D721Med (cell line): ENCODE results near the gene ANKRD22.

Experiments used
- DNase-seq: peaks from one replicate; pipeline ENCODE4 v3.0.0; 2011; ENCODE audit warnings: low spot score; ENCODE audit not compliant: insufficient read length
- FAIRE-seq: peaks from 2 replicates; lab custom pipeline; 2011; peaks lifted over from hg19 to GRCh38; lab: Jason Lieb, UNC
- TF ChIP-seq, protein P1 (sequence below): IDR thresholded peaks from 2 replicates; pipeline ENCODE4 v1.5.1; 2012; ENCODE audit warnings: mild to moderate bottlenecking, control low read depth; ENCODE audit not compliant: insufficient read depth; ENCODE audit errors: missing control alignments

ANKRD22 gene

DNA sequence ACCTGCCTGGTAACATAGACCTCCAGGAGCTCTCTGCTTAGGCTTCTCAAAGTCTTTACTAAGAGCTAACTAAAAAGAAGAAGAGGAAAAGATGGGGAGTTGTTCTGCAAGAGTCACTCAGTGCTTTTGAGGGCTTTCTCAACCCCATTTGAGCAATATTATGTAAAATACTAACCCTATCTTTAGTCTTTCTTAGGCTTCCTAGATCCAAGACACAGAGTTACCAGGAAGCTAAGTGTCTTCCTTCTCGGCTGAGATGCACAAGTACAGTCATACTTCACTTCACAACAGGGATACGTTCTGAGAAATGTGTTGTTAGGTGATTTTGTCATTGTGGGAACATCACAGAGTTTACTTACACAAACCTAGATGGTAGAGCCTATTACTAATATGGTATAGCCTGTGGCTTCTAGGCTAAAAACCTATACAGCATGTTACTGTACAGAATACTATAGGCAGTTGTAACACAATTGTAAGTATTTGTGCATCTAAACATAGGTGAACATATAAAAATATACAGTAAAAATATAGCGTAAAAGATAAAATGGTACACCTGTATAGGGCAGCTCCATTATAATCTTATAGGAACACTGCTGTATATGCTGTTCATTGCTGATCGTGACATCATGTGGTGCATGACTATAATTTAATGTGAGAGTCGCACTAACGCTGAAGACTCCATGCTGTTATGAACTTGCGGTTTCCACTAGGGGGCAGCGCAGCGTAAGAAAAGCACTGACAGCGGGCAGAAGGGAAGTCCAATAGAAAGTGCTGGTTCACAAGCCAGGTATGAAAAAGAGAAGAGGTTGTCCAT, 16.3 kb downstream of the ANKRD22 start:
- FAIRE-seq (peak; percentile 70), DNase-seq (no peak)
- TF ChIP-seq, protein P1, sequence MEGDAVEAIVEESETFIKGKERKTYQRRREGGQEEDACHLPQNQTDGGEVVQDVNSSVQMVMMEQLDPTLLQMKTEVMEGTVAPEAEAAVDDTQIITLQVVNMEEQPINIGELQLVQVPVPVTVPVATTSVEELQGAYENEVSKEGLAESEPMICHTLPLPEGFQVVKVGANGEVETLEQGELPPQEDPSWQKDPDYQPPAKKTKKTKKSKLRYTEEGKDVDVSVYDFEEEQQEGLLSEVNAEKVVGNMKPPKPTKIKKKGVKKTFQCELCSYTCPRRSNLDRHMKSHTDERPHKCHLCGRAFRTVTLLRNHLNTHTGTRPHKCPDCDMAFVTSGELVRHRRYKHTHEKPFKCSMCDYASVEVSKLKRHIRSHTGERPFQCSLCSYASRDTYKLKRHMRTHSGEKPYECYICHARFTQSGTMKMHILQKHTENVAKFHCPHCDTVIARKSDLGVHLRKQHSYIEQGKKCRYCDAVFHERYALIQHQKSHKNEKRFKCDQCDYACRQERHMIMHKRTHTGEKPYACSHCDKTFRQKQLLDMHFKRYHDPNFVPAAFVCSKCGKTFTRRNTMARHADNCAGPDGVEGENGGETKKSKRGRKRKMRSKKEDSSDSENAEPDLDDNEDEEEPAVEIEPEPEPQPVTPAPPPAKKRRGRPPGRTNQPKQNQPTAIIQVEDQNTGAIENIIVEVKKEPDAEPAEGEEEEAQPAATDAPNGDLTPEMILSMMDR = peak; percentile 99

DNA sequence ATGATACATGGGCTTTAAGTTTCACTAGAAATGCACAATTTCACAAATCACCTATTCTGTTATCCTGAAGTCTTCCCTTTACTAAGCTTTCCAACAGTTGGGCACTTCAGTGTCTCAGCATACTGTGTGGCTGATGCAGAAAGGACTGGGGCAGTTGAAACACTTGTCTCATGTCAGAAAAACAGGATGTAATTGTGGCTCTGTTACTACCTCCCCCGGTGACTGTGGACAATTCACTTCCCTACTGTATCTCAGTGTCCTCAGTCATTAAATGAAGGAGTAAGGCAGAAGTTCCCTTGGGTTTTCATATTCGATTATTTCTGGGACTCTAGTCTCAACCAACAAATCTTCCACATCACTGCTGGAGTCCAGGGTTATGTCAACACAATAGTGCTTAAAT, 17.9 kb downstream of the ANKRD22 start:
- TF ChIP-seq, protein P1 = no peak
- FAIRE-seq = no peak
- no peak for DNase-seq

DNA sequence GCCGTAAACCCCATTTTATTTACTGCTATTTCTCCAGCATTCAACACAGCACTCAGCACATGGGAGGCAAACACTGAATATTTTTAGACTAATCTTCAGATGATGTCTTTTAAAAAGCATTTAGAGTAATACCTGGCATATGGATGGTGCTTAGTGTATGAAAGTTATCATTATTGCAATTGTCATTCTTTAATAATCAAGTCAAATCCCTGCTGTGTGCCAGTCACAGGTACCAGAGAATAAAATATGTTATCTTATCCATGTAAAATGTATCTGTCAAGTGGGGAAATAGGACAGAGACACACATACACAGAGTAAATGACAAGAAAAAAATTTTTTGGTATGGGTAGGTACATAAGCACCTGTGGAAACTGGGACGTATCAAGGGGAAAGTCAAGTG, 18.5 kb downstream of the ANKRD22 start:
- DNase-seq (no peak), FAIRE-seq (no peak)
- TF ChIP-seq, protein P1 = no peak

DNA sequence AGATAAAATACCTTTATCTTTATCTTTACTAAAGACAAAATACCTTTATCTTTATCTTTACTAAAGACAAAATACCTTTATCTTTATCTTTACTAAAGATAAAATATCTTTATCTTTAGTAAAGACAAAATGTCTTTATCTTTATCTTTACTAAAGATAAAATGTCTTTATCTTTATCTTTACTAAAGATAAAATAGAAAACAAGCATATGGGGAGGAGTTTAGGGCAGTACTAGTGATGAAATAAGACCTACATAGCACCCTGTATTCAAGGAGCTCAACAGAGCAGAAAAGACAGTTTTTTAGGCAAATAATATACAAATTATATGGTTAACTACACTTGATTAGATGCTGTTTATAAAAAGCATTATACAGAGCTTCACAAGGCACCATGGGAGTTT, 19.3 kb downstream of the ANKRD22 start:
- no peak for DNase-seq

DNA sequence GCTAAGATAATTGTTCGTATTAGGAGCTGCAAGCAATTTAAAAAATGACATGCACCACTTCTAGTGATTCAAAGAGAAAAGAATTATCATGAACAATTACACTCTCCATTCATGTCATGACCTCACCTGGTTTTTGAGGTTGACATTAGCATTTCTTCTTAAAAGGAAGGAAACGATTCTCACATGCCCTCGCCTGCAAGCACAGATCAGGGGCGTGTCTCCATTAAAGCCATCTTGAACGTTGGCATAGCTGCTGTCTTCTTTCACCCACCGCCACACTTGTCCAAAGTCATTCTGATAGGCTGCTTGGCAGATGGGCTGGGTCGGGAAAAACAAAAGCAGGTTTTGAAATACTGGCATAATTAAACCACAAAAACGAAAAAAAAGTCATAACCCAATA, 19.9 kb downstream of the ANKRD22 start:
- TF ChIP-seq, protein P1 = no peak
- FAIRE-seq (no peak), DNase-seq (no peak)

More for the DNA sequence above, 19.3 kb downstream of the ANKRD22 start:
- FAIRE-seq = no peak
- TF ChIP-seq, protein P1 = no peak

DNA sequence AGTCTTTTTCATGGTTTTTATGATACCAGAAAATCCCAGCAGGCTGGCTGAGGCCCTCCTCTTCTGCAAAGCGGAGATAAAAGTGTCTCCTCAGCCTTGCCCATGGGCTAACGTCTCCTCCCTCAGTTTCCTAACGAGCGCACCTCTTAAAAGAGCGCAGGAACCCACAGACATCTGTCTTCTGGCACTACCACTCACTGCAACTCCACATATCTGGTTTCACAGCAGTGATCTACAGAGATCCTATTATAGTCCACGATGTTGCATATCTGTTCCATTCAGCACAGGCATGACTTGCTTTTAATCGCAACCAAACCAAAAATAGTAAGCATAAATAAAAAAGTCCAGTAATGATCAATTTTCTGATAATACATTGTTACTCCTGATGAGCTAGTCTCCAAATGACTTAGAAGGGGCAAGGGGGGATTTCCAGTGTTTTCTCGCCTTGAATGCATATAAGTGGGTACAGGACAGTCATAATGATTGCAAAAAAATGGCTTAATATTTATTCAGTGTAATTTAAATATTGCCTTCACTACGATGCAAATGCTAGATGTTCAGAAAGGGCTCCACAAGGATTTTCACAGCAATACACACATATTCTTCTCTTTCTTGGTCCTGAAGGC, 20.9 kb downstream of the ANKRD22 start:
- DNase-seq (no peak), FAIRE-seq (no peak)
- TF ChIP-seq, protein P1 = no peak

DNA sequence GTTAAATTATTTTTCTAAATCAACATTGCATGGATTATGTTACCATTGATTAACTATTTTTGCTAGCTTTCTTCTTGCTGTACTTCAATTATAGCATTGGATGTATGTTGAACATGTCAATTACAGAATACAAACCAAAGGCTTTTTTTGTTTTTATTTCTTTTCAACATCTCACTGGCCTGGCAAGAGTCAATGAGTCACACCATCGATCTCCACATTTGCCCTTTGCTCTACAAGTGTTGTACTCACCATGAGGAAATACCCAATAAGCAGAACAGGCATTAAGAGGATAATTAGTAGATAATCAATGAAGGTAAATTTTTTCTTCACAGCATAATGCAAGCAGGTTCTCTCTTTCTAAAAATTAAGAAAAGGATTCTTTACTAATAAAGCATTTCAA, 23.3 kb downstream of the ANKRD22 start:
- no peak for DNase-seq
- TF ChIP-seq, protein P1 = no peak
- no peak for FAIRE-seq
